ENCODE measurements around the gene GNB3. TPM values are rescaled to one million over a fixed set of nuclear protein-coding genes. Genes with fewer than 3 reads are reported as not detected.

Gene GNB3
- polyA plus RNA-seq (2011; rRNA removed) (0.94 and 1.1 TPM in 2 replicates), polyA plus RNA-seq (2017; fragmentation: RNase III; extraction: RNeasy Plus Mini Kit Qiagen cat#74134 plus additional on column Dnase treatment) (2.3 to 3.7 TPM (median 2.7 TPM) in 3 replicates), polyA minus RNA-seq (2011; rRNA and poly(A)+ RNA removed) (0.54 and 1.2 TPM in 2 replicates)
- 3.0 and 3.2 TPM in 2 replicates for polyA plus RNA-seq (2012; cell fraction: cytosol; rRNA removed)
- polyA plus RNA-seq (2012; cell fraction: nucleus; rRNA removed), result 23.6 and 24.8 TPM in 2 replicates

- Histone ChIP-seq H3K9me3 (no peaks in the 10 kb centered on the region), H3K4me1 (no peaks in the 10 kb centered on the region), H3K27ac (no peak within 1 kb of the TSS), H3K4me2 (no peak within 1 kb of the TSS), H3K4me3 (no peak within 1 kb of the TSS)
- ATAC-seq (no peak), DNase-seq (ENCODE audit: low read depth in 1 of 2, low spot score in 1 of 2) (no peak), FAIRE-seq (no peak)
- ChIA-PET POLR2A (interaction anchor here (1.5 kb wide), 1 partner anchor 27 kb away, joined by 4 read pairs; the partner anchor contains the start of gene TPI1), CTCF (interaction anchor here (0.9 to 29.8 kb wide), 5 partner anchors 9 to 418 kb away, joined by 3 to 306 read pairs (median 56); partner anchors contain the start of genes MLF2 and P3H3)
- 83% methylated on average over 20 of the region's 24 CpGs for WGBS (ENCODE audit: missing lambda C conversion rate)
- no peak for TF ChIP-seq ZSCAN20 (CRISPR knock-in tag; IDR thresholded peaks at IDR 0.05)
- TF ChIP-seq ELK1 (IDR thresholded peaks at IDR 0.05; ENCODE audit: low read depth, low read length), result no peak
- no peak for TF ChIP-seq EHF (CRISPR knock-in tag; IDR thresholded peaks at IDR 0.05)
- TF ChIP-seq RCOR1 (IDR thresholded peaks at IDR 0.05; ENCODE audit: low read depth, low read length), result no peak
- no peak for TF ChIP-seq FOXS1 (CRISPR knock-in tag; IDR thresholded peaks at IDR 0.05)
These were observed at the start of gene GNB3 for GRCh38 chr12:6840761-6841515. Gene GNB3, plus strand, starts transcription at chr12:6840925. Its CDS starts 363 bp downstream, at chr12:6841288.

- ChIA-PET CTCF (interaction anchor here (0.5 to 3.8 kb wide), 17 partner anchors 9 to 245 kb away, joined by 3 to 18 read pairs (median 4); partner anchors contain the start of genes MLF2 and PTMS), POLR2A (no interaction called here)
- H3K4me1 ChIP-seq, result no peaks in the 10 kb centered on the region
- TF ChIP-seq POLR2AphosphoS2 (conservative IDR thresholded peaks at IDR 0.05; ENCODE audit: low read length), result no peak
- no peak for TF ChIP-seq FOSB (CRISPR knock-in tag; IDR thresholded peaks at IDR 0.05)
- no peak for TF ChIP-seq FOXS1 (CRISPR knock-in tag; IDR thresholded peaks at IDR 0.05)
- TF ChIP-seq ELK1 (IDR thresholded peaks at IDR 0.05; ENCODE audit: low read depth, low read length), result no peak
- TF ChIP-seq REST (IDR thresholded peaks at IDR 0.05), result no peak
- TF ChIP-seq FOSL2 (IDR thresholded peaks at IDR 0.05), result no peak
- TF ChIP-seq FOSL2 (CRISPR knock-in tag; IDR thresholded peaks at IDR 0.05), result no peak
- no peak for TF ChIP-seq CBX8 (IDR thresholded peaks at IDR 0.05)
- no peak for TF ChIP-seq ZC3H11A (IDR thresholded peaks at IDR 0.05)
- TF ChIP-seq RARB (CRISPR knock-in tag; IDR thresholded peaks at IDR 0.05), result no peak
- no peak for TF ChIP-seq NR3C1 (IDR thresholded peaks at IDR 0.05)
- no peak for TF ChIP-seq HOXB13 (CRISPR knock-in tag; IDR thresholded peaks at IDR 0.05; ENCODE audit: low read depth)
- TF ChIP-seq USF2 (IDR thresholded peaks at IDR 0.05), result no peak
- no peak for TF ChIP-seq MAZ (IDR thresholded peaks at IDR 0.05; ENCODE audit: borderline replicate concordance, low read depth, low read length)
- no peak for TF ChIP-seq HOXA7 (CRISPR knock-in tag; IDR thresholded peaks at IDR 0.05)
- no peaks in the 10 kb centered on the region for H3K9me3 ChIP-seq
- DNase-seq (ENCODE audit: low read depth in 1 of 2, low spot score in 1 of 2) (no peak), FAIRE-seq (no peak), ATAC-seq (no peak)
- H3K27ac ChIP-seq, result no peak overlapping the region
- no peak overlapping the region for H3K4me3 ChIP-seq
- no peak overlapping the region for H3K4me2 ChIP-seq
- 81% methylated on average over 13 of the region's 13 CpGs for WGBS (ENCODE audit: missing lambda C conversion rate)
These were observed 48.7 kb upstream of the GNB3 start for GRCh38 chr12:6791931-6792520.
